ENCODE measurements around the gene SDK2.

The SDK2 gene

DNA sequence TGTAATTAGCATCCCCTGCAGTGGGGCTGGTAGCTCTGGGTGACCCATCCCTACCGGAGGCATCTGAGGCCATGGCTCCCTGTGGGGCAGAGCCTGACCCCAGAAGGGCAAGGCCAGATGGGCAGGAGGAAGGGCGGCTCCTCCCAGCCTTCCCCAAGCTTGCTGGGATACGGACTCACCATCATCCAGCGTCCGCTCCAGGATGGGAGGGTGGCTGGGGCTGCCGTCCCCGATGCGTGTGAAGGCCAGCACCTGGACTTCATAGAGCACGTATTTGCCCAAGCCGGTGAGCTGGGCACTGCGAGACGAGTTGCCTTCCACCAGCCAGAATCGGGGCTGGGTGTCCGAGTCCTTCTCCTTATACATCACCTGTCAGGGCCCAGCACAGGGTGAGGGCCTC, 250.9 kb downstream of the SDK2 start:
- CTCF ChIA-PET, result interaction anchor here (0.6 kb wide), 1 partner anchor 11 kb away, joined by 5 read pairs; no protein-coding TSS in a partner anchor
- no peak for DNase-seq (ENCODE audit: extremely low spot score)
- POLR2A ChIA-PET, result no interaction called here
- TF ChIP-seq ELF4 (IDR thresholded peaks at IDR 0.05) (no peak), NFRKB (IDR thresholded peaks at IDR 0.05) (no peak), CTBP1 (IDR thresholded peaks at IDR 0.05; ENCODE audit: borderline replicate concordance) (no peak), BHLHE40 (IDR thresholded peaks at IDR 0.05; ENCODE audit: borderline replicate concordance) (no peak), HDGF (IDR thresholded peaks at IDR 0.05; ENCODE audit: borderline replicate concordance) (no peak), FOXM1 (IDR thresholded peaks at IDR 0.05; ENCODE audit: borderline replicate concordance) (no peak), TARDBP (IDR thresholded peaks at IDR 0.05) (no peak), SUZ12 (IDR thresholded peaks at IDR 0.05) (no peak), L3MBTL2 (conservative IDR thresholded peaks at IDR 0.05) (no peak)

DNA sequence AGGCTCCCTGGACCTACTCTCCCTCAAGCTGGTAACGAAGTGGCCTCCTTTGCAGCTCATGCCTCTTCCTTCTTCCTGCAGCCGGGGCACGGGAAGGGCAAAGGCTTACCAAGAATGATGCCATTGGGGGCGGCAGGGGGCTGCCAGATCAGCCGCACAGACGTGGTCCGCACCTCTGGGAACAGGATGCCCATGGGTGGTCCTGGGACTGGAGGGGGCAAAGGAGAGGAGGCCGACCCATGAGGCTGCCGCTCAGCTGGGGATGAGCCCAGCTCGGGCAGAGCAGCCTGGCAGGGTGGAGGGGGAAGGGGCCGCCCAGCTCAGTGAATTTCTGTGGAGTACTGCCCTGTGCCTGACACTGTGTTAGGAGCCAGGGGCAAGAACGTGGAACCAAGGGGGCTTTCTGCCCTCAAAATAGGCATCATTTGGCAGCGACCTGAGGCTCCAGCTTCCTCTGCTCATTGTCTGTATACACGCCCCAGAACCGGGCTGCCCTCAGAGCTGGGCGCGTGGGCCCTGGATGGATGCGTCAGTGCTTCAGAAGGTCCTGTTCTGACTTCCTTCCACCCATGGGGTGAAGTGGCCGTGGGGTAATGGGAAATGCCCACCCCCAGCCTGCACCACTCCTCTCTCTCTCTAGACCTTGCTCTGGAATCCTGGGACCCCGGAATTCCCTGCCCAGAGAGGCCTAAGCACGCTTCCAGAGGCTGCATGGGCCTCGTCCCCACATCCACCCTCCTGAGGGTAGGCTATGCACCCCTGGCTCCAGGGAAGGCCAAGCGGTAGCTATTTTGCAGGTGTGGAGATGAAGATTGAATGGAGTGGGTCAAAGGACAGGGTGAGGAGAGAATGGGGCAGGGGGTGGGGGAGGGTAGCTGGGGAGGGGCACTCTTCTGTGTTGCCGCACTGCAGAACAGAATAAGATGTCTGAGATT, 252.6 kb downstream of the SDK2 start:
- no peak for DNase-seq (ENCODE audit: extremely low spot score)
- TF ChIP-seq FOXM1 (IDR thresholded peaks at IDR 0.05; ENCODE audit: borderline replicate concordance) (no peak), CTBP1 (IDR thresholded peaks at IDR 0.05; ENCODE audit: borderline replicate concordance) (no peak), SP1 (IDR thresholded peaks at IDR 0.05) (no peak), ARNT (IDR thresholded peaks at IDR 0.05) (no peak), FOXK2 (IDR thresholded peaks at IDR 0.05) (no peak), NFRKB (IDR thresholded peaks at IDR 0.05) (no peak), FOXA1 (IDR thresholded peaks at IDR 0.05) (no peak), ELF4 (IDR thresholded peaks at IDR 0.05) (no peak), ZNF384 (IDR thresholded peaks at IDR 0.05) (no peak), LEF1 (IDR thresholded peaks at IDR 0.05; ENCODE audit: borderline replicate concordance) (no peak), SUZ12 (IDR thresholded peaks at IDR 0.05) (no peak), BHLHE40 (IDR thresholded peaks at IDR 0.05; ENCODE audit: borderline replicate concordance) (no peak), PKNOX1 (IDR thresholded peaks at IDR 0.05) (no peak), L3MBTL2 (conservative IDR thresholded peaks at IDR 0.05) (no peak)
- POLR2A ChIA-PET, result no interaction called here
- CTCF ChIA-PET, result no interaction called here

DNA sequence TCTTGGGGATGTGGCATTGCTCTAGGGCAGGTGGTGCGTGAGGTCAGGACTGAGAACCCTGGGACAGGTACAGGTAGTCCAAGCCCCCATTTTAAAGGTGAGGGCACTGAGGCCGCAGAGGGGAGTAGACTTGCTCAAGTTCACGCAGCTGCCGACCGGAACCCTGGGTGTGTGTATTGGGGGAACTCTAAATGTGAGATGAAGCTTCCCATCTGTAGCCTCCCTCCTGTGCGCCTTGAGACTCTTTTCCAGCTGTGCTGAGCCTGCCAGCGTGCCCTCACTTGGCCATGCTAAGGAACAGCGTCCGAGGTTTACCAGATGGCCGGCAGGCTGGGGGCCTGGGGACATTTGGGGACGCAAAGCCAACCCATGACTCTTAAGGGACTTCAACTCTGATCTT, 253.4 kb downstream of the SDK2 start:
- ChIA-PET POLR2A (no interaction called here), CTCF (no interaction called here)
- no peak for DNase-seq (ENCODE audit: extremely low spot score)
- TF ChIP-seq FOXA1 (IDR thresholded peaks at IDR 0.05) (no peak), TARDBP (IDR thresholded peaks at IDR 0.05) (no peak), CTBP1 (IDR thresholded peaks at IDR 0.05; ENCODE audit: borderline replicate concordance) (no peak), SUZ12 (IDR thresholded peaks at IDR 0.05) (no peak), ARNT (IDR thresholded peaks at IDR 0.05) (no peak), SP1 (IDR thresholded peaks at IDR 0.05) (no peak), NFRKB (IDR thresholded peaks at IDR 0.05) (no peak), FOXM1 (IDR thresholded peaks at IDR 0.05; ENCODE audit: borderline replicate concordance) (no peak), BHLHE40 (IDR thresholded peaks at IDR 0.05; ENCODE audit: borderline replicate concordance) (no peak), L3MBTL2 (conservative IDR thresholded peaks at IDR 0.05) (no peak), ELF4 (IDR thresholded peaks at IDR 0.05) (no peak), PKNOX1 (IDR thresholded peaks at IDR 0.05) (no peak), FOXK2 (IDR thresholded peaks at IDR 0.05) (no peak), ZNF384 (IDR thresholded peaks at IDR 0.05) (no peak), LEF1 (IDR thresholded peaks at IDR 0.05; ENCODE audit: borderline replicate concordance) (no peak), HDGF (IDR thresholded peaks at IDR 0.05; ENCODE audit: borderline replicate concordance) (no peak)

GRCh38 chr17:73390221-73390620, 254.0 kb downstream of the SDK2 start:
- no peak for DNase-seq (ENCODE audit: extremely low spot score)
- ChIA-PET POLR2A (no interaction called here), CTCF (no interaction called here)
- TF ChIP-seq L3MBTL2 (conservative IDR thresholded peaks at IDR 0.05) (no peak), SP1 (IDR thresholded peaks at IDR 0.05) (no peak), ZNF384 (IDR thresholded peaks at IDR 0.05) (no peak), ARNT (IDR thresholded peaks at IDR 0.05) (no peak), FOXA1 (IDR thresholded peaks at IDR 0.05) (no peak), TARDBP (IDR thresholded peaks at IDR 0.05) (no peak), FOXK2 (IDR thresholded peaks at IDR 0.05) (no peak)

DNA sequence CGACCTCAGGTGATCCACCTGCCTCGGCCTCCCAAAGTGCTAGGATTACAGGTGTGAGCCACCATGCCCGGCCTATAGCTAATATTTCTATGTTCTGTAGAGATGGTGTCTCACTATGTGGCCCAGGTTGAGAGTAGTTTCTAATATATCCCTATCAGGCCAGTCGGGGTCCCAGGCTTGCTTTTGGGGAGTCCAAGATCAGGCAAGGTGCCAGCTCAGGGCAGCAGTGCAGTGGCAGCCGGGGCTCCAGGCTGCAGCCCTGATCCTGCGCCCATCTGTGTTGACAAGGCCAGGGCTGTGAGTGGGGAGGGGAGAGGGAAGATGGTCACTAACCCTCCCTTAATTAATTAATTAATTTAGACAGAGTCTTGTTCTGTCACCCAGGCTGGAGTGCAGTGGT, 254.8 kb downstream of the SDK2 start:
- CTCF ChIA-PET, result no interaction called here
- POLR2A ChIA-PET, result no interaction called here

GRCh38 chr17:73388578-73388905, 255.7 kb downstream of the SDK2 start:
- DNase-seq (ENCODE audit: extremely low spot score), result no peak
- TF ChIP-seq HDGF (IDR thresholded peaks at IDR 0.05; ENCODE audit: borderline replicate concordance) (no peak), FOXM1 (IDR thresholded peaks at IDR 0.05; ENCODE audit: borderline replicate concordance) (no peak), FOXK2 (IDR thresholded peaks at IDR 0.05) (no peak), ELF4 (IDR thresholded peaks at IDR 0.05) (no peak), SUZ12 (IDR thresholded peaks at IDR 0.05) (no peak), TARDBP (IDR thresholded peaks at IDR 0.05) (no peak), NFRKB (IDR thresholded peaks at IDR 0.05) (no peak), CTBP1 (IDR thresholded peaks at IDR 0.05; ENCODE audit: borderline replicate concordance) (no peak), L3MBTL2 (conservative IDR thresholded peaks at IDR 0.05) (no peak), BHLHE40 (IDR thresholded peaks at IDR 0.05; ENCODE audit: borderline replicate concordance) (no peak), FOXA1 (IDR thresholded peaks at IDR 0.05) (no peak), ZNF384 (IDR thresholded peaks at IDR 0.05) (no peak), SP1 (IDR thresholded peaks at IDR 0.05) (no peak), LEF1 (IDR thresholded peaks at IDR 0.05; ENCODE audit: borderline replicate concordance) (no peak), ARNT (IDR thresholded peaks at IDR 0.05) (no peak), PKNOX1 (IDR thresholded peaks at IDR 0.05) (no peak)
- POLR2A ChIA-PET, result no interaction called here
- CTCF ChIA-PET, result no interaction called here

More for the DNA sequence above, 254.8 kb downstream of the SDK2 start:
- TF ChIP-seq ELF4 (IDR thresholded peaks at IDR 0.05) (no peak), BHLHE40 (IDR thresholded peaks at IDR 0.05; ENCODE audit: borderline replicate concordance) (no peak), PKNOX1 (IDR thresholded peaks at IDR 0.05) (no peak), FOXA1 (IDR thresholded peaks at IDR 0.05) (no peak)
- DNase-seq (ENCODE audit: extremely low spot score), result no peak
